ENCODE measurements around the gene GFER. TPM values are rescaled to one million over a fixed set of nuclear protein-coding genes. Genes with fewer than 3 reads are reported as not detected.

GFER gene
- total and polyA plus RNA-seq, 2 of the 8 experiments (the other 6 are each of a cell fraction or from before 2014, with no cell fraction given) = 17.7 to 37.9 TPM

DNA sequence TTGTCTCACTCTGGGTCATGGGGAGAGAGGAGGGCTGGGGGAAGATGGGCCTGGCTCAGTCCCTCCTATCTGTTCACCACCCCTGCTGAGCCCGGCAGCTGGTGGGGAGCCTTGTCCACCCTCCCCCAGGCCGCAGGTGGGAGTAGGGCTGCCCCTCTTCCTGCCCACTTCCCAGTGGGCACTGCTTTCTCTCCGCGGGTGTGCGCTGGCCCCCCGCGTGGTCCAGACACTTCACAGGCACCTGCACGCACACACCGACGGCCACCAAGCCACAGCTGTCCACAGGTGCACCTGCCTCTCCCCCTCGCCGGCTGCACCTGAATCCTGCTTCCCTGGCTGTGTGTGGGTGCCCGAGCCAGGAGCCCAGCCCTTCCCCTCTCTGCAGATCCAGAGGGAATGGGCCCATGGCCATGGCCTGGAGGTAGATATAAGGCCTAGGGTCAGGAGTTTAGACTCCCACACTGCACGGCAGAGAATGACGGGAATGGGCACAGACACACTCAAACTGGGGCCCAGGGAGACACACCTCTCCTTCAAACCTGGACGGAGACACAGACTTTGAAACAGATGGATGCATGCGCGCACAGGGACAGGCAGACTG lies 44.7 kb downstream of the GFER start:
- Histone ChIP-seq H4K5ac (ENCODE audit: insufficient read length, low read depth, low read length) (no peak overlapping the region), H3K23ac (ENCODE audit: insufficient read length) (no peak overlapping the region), H3K18ac (ENCODE audit: extremely low read depth, low read length) (no peak overlapping the region), H3K14ac (ENCODE audit: insufficient read length) (no peak overlapping the region), H2BK120ac (replicated peaks; ENCODE audit: low read depth, low read length) (no peak overlapping the region), H3K4me1 (replicated peaks in 1 of 4; ENCODE audit: control insufficient read depth in 3 of 4, insufficient read depth in 4 of 4, low read length in 3 of 4) (peaks cover 0 to 12% (median 9%) of the 10 kb centered on the region in 4 experiments; a peak in 5 of 7 replicates), H3K27ac (ENCODE audit: low read depth, low read length) (no peak overlapping the region; the same call in 1 of the 2 replicates), H2AK5ac (ENCODE audit: low read depth, low read length) (no peak overlapping the region), H3K27me3 (replicated peaks in 1 of 4; ENCODE audit: control insufficient read depth in 3 of 4, extremely low read depth in 1 of 4, insufficient read depth in 3 of 4, low read length in 3 of 4) (peaks cover 0 to 27% (median 21%) of the 10 kb centered on the region in 4 experiments; a peak in 5 of 7 replicates), H2AFZ (ENCODE audit: low read length) (no peak overlapping the region), H3K36me3 (ENCODE audit: control insufficient read depth in 2 of 4, insufficient read depth in 4 of 4, low read length in 3 of 4) (no peaks in the 10 kb centered on the region), H3K4ac (replicated peaks; ENCODE audit: insufficient read length, low read depth, low read length) (no peak overlapping the region), H2BK5ac (ENCODE audit: low read depth, low read length) (no peak overlapping the region), H3K4me3 (ENCODE audit: extremely low read depth in 1 of 4, insufficient read depth in 2 of 4, low read depth in 3 of 4, low read length in 4 of 4) (no peak overlapping the region), H4K8ac (ENCODE audit: extremely low read depth, insufficient read depth, low read length) (no peak overlapping the region), H3K79me1 (ENCODE audit: low read depth, low read length) (no peaks in the 10 kb centered on the region), H2BK12ac (ENCODE audit: low read depth, low read length) (no peak overlapping the region), H4K91ac (replicated peaks; ENCODE audit: insufficient read length, low read length) (no peak overlapping the region), H4K20me1 (replicated peaks in 1 of 2; ENCODE audit: control insufficient read depth in 1 of 2, insufficient read depth in 2 of 2, low read length in 2 of 2) (peaks cover 0 to 9% of the 10 kb centered on the region in 2 experiments), H3K9me3 (ENCODE audit: insufficient read depth in 2 of 2, low read depth in 1 of 2, low read length in 1 of 2) (no peaks in the 10 kb centered on the region), H2BK15ac (ENCODE audit: low read length) (no peak overlapping the region), H3K9ac (replicated peaks in 1 of 4; ENCODE audit: extremely low read depth in 1 of 4, low read depth in 3 of 4, low read length in 3 of 4) (no peak overlapping the region; a peak in 1 of 7 replicates), H2BK20ac (ENCODE audit: low read length) (no peak overlapping the region), H3K23me2 (ENCODE audit: low read depth, low read length) (peaks cover 7% of the 10 kb centered on the region; the same call in 1 of the 2 replicates), H3K79me2 (ENCODE audit: control insufficient read depth in 1 of 2, insufficient read depth in 2 of 2, low read length in 2 of 2) (no peaks in the 10 kb centered on the region), H3K4me2 (ENCODE audit: insufficient read depth in 1 of 2, low read depth in 2 of 2, low read length in 2 of 2) (no peak overlapping the region; a peak in 1 of 4 replicates), H3K56ac (replicated peaks; ENCODE audit: insufficient read length, low read depth, low read length) (no peak overlapping the region)
- no peak for FAIRE-seq
- POLR2A ChIA-PET (ENCODE audit: partially characterized antibody) = interaction anchor here (1.0 to 1.2 kb wide), 3 partner anchors 64 to 143 kb away, joined by 3 read pairs; partner anchors contain the start of gene RPS2
- 95% methylated on average over 15 of the region's 18 CpGs; no CpG with 5 or more reads in 1 of the 2 experiments for WGBS, 2 experiments (ENCODE audit: extremely low coverage in 1 of 2, insufficient coverage in 1 of 2, insufficient read length in 1 of 2, insufficient replicate concordance in 2 of 2, low coverage in 1 of 2, low lambda C conversion rate in 2 of 2, missing lambda C conversion rate in 1 of 2)
- TF ChIP-seq POLR2A (IDR thresholded peaks at IDR 0.05; ENCODE audit: control extremely low read depth in 1 of 2, low read depth in 2 of 2, low read length in 2 of 2) = no peak
- TF ChIP-seq CREB1 (IDR thresholded peaks at IDR 0.05) = no peak
- TF ChIP-seq SIX5 (IDR thresholded peaks at IDR 0.05; ENCODE audit: low read depth, low read length) = no peak
- no peak for TF ChIP-seq CBX5 (IDR thresholded peaks at IDR 0.05; ENCODE audit: low read depth, low read length)
- no peak for TF ChIP-seq POU5F1 (IDR thresholded peaks at IDR 0.05; ENCODE audit: low read depth, low read length)
- TF ChIP-seq, protein P1, sequence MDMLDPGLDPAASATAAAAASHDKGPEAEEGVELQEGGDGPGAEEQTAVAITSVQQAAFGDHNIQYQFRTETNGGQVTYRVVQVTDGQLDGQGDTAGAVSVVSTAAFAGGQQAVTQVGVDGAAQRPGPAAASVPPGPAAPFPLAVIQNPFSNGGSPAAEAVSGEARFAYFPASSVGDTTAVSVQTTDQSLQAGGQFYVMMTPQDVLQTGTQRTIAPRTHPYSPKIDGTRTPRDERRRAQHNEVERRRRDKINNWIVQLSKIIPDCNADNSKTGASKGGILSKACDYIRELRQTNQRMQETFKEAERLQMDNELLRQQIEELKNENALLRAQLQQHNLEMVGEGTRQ (IDR thresholded peaks at IDR 0.05; ENCODE audit: low read length) = no peak
- no peak for DNase-seq (ENCODE audit: low read depth in 1 of 2, low spot score in 2 of 2)
- CTCF ChIA-PET (ENCODE audit: partially characterized antibody) = interaction anchor here (0.8 to 2.1 kb wide), 9 partner anchors 12 to 112 kb away, joined by 3 to 7 read pairs (median 3); no protein-coding TSS in a partner anchor
